Embryonic facial prominence (tissue), 1 donor: Measurements from ENCODE around the gene EGLN1.

Experiments used
- DNase-seq: peaks from one replicate; pipeline ENCODE4 v3.0.0-alpha.2; 2016; ENCODE audit errors: extremely low spot score

EGLN1 gene

DNA sequence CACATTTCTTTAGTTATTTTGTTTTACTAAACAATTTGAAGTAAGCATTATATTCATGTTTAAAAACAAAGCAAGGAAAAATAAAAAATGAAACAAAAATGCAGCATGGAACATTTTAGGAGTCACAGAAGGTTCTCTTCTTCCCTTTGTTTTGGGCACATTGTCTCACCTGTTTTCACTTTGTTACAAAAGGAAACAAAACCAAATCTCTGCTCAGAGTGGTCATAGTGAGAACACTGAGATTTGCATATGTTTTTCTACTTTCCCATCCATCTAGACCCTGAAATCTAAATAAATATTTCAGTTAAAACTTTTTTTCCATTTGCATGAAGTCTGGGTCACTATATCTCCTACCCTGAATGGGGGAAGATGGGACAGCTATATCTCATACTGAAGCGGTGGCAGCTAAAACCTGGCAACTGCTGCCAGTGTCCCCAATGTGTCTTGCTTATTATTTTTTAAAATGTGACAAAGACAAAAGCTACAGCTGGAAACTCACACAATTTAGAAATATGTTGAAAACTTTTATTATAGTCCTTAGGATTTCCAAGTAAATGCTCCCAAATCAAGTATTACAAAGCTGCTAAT is 87.9 kb downstream of the EGLN1 start:
- no peak for DNase-seq

DNA sequence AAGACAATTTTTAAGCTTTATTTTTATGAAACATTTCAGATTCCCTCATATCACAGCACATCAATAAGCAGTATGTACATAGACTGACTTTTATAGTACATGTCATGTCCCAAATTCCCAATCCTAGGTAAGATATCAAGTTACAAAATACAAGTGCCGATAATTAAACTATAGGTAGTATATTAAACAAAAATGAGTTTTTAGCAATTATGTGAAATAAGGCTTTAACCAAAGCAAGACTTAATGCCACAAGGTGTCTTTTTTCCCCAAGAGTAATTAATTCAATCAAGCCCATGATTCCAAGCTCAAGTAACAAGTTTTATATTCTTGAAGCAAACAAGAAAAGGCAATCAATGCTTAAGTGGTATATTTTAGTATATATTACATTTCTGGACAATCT is 89.3 kb downstream of the EGLN1 start:
- DNase-seq = no peak

GRCh38 chr1:231329483-231329882 is 92.6 kb downstream of the EGLN1 start:
- DNase-seq = no peak

- DNase-seq = no peak
Observed at GRCh38 chr1:231327617-231328016, 94.5 kb downstream of the EGLN1 start.

GRCh38 chr1:231326248-231326647 is 95.8 kb downstream of the EGLN1 start:
- DNase-seq = no peak

- DNase-seq = no peak
Observed at GRCh38 chr1:231324660-231325059, 97.4 kb downstream of the EGLN1 start.

- no peak for DNase-seq
Observed at GRCh38 chr1:231322880-231323530, 99.1 kb downstream of the EGLN1 start.

GRCh38 chr1:231319080-231319479 is 103.0 kb downstream of the EGLN1 start:
- DNase-seq = no peak

DNA sequence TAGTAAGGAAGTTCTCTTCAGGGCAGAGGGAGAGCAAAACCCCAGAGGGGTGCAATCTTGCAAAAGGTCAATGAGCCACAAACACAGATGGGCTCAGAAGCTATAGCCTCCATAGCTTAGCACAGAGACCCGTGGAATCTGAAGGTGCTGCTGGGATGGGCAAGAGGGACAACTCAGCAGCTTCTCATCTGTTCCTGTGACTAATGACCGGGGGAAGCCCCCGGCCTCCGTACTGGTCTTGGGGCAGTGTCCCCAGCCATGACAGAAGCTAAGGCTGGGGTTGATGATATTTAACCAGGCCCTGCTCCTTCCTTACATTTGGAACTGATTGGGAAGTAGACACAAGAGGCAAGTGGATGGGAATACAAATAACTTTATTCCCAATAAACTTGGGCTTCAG is 103.5 kb downstream of the EGLN1 start:
- no peak for DNase-seq

DNA sequence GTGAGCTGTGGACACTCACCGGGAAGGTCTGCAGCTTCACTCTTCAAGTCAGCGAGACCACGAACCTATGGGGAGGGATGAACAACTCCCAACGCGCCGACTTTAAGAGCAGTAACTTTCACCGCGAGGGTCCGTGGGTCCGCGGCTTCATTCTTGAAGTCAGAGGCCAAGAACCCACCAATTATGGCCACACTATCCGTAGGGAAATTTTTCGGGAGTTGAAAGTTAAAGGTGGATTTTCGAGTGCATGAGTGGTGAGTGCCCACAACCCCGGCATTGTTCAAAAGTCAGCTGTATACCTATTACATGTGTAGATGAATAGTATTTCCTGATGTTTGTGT is 104.1 kb downstream of the EGLN1 start:
- no peak for DNase-seq

DNA sequence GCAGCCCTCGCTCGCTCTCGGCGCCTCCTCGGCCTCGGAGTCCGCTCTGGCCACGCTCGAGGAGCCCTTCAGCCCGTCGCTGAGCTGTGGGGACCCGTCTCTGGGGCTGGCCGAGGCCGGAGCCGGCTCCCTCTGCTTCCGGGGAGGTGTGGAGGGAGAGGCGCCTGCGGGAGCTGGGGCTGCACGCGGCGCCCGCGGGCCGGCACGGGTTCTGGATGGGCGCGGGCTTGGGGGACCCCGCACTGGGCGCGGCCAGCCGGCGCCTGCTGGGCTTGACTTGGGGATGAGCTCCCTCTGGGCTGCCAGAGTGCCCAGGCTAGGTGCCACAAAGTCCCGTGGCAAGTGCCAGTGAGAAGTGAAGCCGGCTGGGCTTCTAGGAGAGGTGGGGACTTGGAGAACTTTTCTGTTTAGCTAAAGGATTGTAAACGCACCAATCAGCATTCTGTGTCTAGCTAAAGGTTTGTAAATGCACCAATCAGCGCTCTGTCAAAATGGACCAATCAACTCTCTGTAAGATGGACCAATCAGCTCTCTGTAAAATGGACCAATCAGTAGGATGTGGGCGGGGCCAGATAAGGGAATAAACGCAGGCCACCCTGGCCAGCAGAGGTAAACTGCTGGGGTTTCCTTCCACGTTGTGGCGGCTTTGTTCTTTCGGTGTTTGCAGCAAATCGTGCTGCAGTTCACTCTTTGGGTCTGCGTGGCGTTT is 104.6 kb downstream of the EGLN1 start:
- no peak for DNase-seq

DNA sequence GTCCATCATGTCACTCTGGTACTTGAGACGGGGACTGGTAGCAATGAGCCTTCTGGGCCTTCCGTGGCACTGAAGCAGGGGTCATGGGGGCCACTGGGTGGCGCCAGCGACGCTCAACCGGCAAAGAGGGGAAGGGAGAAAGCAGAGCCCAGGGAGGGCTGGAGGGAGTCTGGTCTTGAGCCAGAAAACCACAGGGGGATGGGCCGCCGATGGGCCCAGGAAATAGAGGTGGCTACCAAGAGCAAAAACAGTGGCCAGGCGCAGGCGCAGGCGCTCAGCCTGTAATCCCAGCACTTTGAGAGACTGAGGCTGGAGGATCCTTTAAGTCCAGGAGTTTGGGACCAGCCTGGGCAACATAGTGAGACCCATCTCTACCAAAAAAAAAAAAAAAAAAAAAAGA is 106.2 kb downstream of the EGLN1 start:
- DNase-seq = no peak
